Skeletal muscle satellite cell (primary cell): ENCODE measurements around the gene VLDLR.
A peak's percentile ranks its signal among the peaks of the same experiment; 100 is the strongest.

Experiments
- H3K27me3 ChIP-seq: 2 replicates; pipeline ENCODE4 v1.7.0; 2013; ENCODE audit warnings: low read length; ENCODE audit not compliant: control insufficient read depth, insufficient read depth
- H3K36me3 ChIP-seq: 2 replicates; pipeline ENCODE4 v1.7.0; 2013; ENCODE audit warnings: mild to moderate bottlenecking, control low read depth, low read length; ENCODE audit not compliant: insufficient read depth
- H3K4me1 ChIP-seq: 2 replicates; pipeline ENCODE4 v1.7.0; 2013; ENCODE audit warnings: low read length; ENCODE audit not compliant: control insufficient read depth, insufficient read depth
- H3K4me2 ChIP-seq: 2 replicates; pipeline ENCODE4 v1.7.0; 2013; ENCODE audit warnings: mild to moderate bottlenecking, low read length
- H3K4me3 ChIP-seq: 2 replicates; pipeline ENCODE4 v1.7.0; 2013; ENCODE audit warnings: low read length
- H3K9ac ChIP-seq: 2 replicates; pipeline ENCODE4 v1.7.0; 2013; ENCODE audit warnings: mild to moderate bottlenecking, low read depth, low read length, moderate library complexity
- H3K9me3 ChIP-seq: replicated peaks from 2 replicates; pipeline ENCODE4 v1.7.0; 2013; ENCODE audit warnings: mild to moderate bottlenecking, control low read depth, low read length

Gene VLDLR

GRCh38 chr9:2666569-2666968 lies 45.0 kb downstream of the VLDLR start:
- peaks cover 2% of the 10 kb centered on the region for H3K4me1 ChIP-seq

DNA sequence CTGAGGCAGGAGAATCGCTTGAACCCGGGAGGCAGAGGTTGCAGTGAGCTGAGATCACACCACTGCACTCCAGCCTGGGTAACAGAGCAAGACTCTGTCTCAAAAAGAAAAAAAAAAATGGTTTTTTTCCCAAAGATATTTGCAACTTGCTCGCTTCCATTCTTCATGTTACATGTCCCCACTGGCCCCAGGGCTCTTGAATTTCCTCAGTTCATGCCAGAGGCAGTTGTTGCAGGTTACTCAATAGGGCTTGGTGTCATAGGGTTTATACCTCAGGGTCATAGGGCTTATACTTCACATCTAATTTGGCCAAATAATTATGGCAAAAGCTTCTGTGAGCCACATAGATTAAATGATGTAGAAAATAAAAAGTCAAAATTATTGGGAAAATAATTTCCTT lies 51.6 kb downstream of the VLDLR start:
- Histone ChIP-seq H3K36me3 (no peaks in the 10 kb centered on the region), H3K4me2 (no peak overlapping the region), H3K9ac (no peak overlapping the region), H3K4me1 (peaks cover 1% of the 10 kb centered on the region), H3K9me3 (no peaks in the 10 kb centered on the region), H3K4me3 (no peak overlapping the region), H3K27me3 (no peaks in the 10 kb centered on the region)

More at GRCh38 chr9:2666569-2666968, 45.0 kb downstream of the VLDLR start:
- H3K9me3 ChIP-seq = no peaks in the 10 kb centered on the region
- no peak overlapping the region for H3K4me2 ChIP-seq
- no peak overlapping the region for H3K9ac ChIP-seq
- no peaks in the 10 kb centered on the region for H3K27me3 ChIP-seq
- H3K4me3 ChIP-seq = no peak overlapping the region
- H3K36me3 ChIP-seq = no peaks in the 10 kb centered on the region

DNA sequence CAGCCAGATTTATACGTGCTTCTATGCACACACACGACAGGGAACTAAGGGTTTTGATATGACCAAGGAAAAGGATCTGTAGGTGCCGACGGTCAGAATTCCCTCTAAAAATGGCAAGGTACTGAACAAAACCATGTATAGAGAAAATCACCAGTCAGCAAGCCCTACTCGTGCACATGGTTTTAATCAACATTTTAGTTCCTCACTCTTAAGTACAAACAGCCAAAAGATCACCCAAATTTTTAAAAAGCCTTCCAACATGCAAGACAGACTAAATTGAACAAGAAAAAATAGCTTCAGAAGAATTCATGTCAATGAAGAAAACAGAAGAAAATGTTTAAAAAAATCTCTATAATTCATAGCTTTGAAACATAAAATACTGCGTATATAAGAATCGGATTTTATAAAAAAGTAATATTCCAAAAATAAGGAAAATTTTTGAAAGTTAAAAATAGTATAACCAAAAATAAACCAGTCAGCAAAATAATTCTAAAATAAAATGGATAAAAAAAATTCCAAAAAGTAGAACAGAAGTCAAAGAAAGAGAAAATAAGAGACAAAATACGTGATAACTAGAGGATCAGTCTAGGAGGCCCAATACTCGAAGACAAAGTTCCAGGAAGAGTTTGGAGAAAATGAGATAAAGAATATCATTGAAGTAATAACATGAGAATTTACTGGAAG lies 52.7 kb downstream of the VLDLR start:
- H3K4me3 ChIP-seq = no peak overlapping the region
- no peak overlapping the region for H3K9ac ChIP-seq
- no peaks in the 10 kb centered on the region for H3K36me3 ChIP-seq
- no peaks in the 10 kb centered on the region for H3K27me3 ChIP-seq
- peaks cover 9% of the 10 kb centered on the region for H3K4me1 ChIP-seq
- H3K9me3 ChIP-seq = no peaks in the 10 kb centered on the region
- H3K4me2 ChIP-seq = no peak overlapping the region

DNA sequence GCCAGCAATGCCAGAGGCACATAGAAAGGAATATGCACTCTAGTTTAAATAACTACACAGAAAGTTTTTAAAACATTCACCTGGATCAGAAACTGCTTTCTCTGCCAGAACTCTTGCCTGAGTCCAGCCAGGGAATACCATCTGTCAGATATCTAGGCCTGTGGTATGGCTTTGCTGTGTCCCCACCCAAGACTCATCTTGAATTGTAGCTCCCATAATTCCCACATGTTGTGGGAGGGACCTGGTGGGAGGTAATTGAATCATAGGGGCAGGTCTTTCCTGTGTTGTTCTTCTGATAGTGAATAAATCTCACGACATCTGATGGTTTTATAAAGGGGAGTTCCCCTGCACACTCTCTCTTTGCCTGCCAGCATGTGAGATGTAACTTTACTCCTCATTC lies 54.2 kb downstream of the VLDLR start:
- Histone ChIP-seq H3K36me3 (no peaks in the 10 kb centered on the region), H3K9ac (no peak overlapping the region), H3K4me3 (no peak overlapping the region), H3K9me3 (no peaks in the 10 kb centered on the region), H3K4me2 (no peak overlapping the region), H3K4me1 (peaks cover 9% of the 10 kb centered on the region), H3K27me3 (no peaks in the 10 kb centered on the region)

DNA sequence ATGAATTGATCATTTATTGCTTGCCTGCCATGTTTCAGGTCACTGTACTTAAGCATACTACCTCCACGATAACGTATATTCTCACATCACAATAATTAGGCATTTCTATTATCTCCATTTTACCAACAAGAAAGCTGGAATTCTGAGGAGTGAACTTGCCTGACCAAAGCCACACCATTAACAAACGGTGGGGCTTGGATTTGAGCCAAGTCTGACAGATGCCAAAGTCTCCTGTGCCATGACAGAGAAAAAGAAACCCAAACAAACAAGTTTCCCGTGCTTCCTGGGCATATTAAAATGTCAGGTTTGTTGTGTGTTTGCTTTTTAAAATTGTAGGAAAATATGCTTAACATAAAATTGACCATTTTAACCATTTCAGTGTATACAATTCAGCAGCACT lies 54.9 kb downstream of the VLDLR start:
- no peaks in the 10 kb centered on the region for H3K27me3 ChIP-seq

GRCh38 chr9:2677915-2678889 lies 56.6 kb downstream of the VLDLR start:
- no peak overlapping the region for H3K4me3 ChIP-seq
- no peak overlapping the region for H3K9ac ChIP-seq
- no peaks in the 10 kb centered on the region for H3K9me3 ChIP-seq
- no peaks in the 10 kb centered on the region for H3K36me3 ChIP-seq
- peak overlapping the region; percentile 39 for H3K4me2 ChIP-seq
- H3K4me1 ChIP-seq = peaks cover 9% of the 10 kb centered on the region
- no peaks in the 10 kb centered on the region for H3K27me3 ChIP-seq

More for the DNA sequence above, 54.9 kb downstream of the VLDLR start:
- H3K4me2 ChIP-seq = no peak overlapping the region
- H3K4me1 ChIP-seq = peaks cover 9% of the 10 kb centered on the region
- no peak overlapping the region for H3K4me3 ChIP-seq
- H3K9me3 ChIP-seq = no peaks in the 10 kb centered on the region
- no peak overlapping the region for H3K9ac ChIP-seq
- H3K36me3 ChIP-seq = no peaks in the 10 kb centered on the region

- Histone ChIP-seq H3K4me1 (peaks cover 9% of the 10 kb centered on the region), H3K27me3 (no peaks in the 10 kb centered on the region), H3K9me3 (no peaks in the 10 kb centered on the region), H3K36me3 (no peaks in the 10 kb centered on the region), H3K4me3 (no peak overlapping the region), H3K9ac (no peak overlapping the region), H3K4me2 (no peak overlapping the region)
Observed at GRCh38 chr9:2679011-2679410, 57.4 kb downstream of the VLDLR start.

GRCh38 chr9:2681981-2682380 lies 60.4 kb downstream of the VLDLR start:
- no peaks in the 10 kb centered on the region for H3K9me3 ChIP-seq
- H3K36me3 ChIP-seq = no peaks in the 10 kb centered on the region
- no peak overlapping the region for H3K4me3 ChIP-seq
- no peak overlapping the region for H3K4me2 ChIP-seq
- H3K9ac ChIP-seq = no peak overlapping the region
- H3K27me3 ChIP-seq = no peaks in the 10 kb centered on the region
- peaks cover 9% of the 10 kb centered on the region for H3K4me1 ChIP-seq

GRCh38 chr9:2686911-2687310 lies 65.3 kb downstream of the VLDLR start:
- no peak overlapping the region for H3K9ac ChIP-seq
- H3K27me3 ChIP-seq = no peaks in the 10 kb centered on the region
- no peak overlapping the region for H3K4me3 ChIP-seq
- no peaks in the 10 kb centered on the region for H3K36me3 ChIP-seq
- H3K4me2 ChIP-seq = no peak overlapping the region
- no peaks in the 10 kb centered on the region for H3K9me3 ChIP-seq
- H3K4me1 ChIP-seq = peaks cover 5% of the 10 kb centered on the region

DNA sequence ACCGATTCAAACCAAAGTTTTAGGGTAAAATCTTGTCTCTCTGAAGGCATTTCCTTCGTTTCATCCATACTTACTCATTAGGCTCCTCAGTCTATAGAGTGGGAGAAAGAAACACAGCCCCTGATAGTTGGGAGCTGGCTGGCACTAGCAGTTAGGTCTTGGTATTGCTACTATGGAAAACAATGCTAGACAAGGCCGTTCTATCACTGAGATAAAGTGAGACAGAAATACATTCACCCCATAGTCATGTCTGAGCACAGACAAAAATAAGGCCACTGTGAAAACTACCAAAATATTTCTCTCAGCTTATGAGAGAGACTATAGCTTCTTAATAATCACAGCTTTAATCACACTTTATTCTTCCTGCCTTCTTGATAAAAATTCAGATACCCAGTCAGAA lies 67.0 kb downstream of the VLDLR start:
- Histone ChIP-seq H3K4me2 (no peak overlapping the region), H3K4me1 (peaks cover 6% of the 10 kb centered on the region), H3K27me3 (no peaks in the 10 kb centered on the region), H3K9me3 (no peaks in the 10 kb centered on the region), H3K36me3 (no peaks in the 10 kb centered on the region), H3K4me3 (no peak overlapping the region), H3K9ac (no peak overlapping the region)

DNA sequence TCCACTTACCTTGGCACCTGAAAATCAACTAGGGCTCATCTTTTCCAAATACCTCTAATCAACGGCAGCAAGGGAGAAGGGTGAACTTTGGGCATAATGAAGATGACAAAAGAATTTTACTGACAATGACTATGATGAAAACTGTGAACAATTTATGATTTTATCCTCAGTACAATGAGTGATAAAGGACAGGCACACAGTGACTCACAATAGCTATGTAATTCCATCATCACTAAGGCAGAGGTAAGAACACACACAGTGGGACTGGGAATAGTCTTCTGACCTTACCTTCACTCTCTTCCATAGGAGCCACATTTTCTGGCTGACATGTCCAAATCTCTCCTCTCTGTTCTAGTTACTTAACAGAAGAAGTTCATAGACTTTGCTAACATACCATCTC lies 69.6 kb downstream of the VLDLR start:
- H3K9ac ChIP-seq = no peak overlapping the region
- H3K9me3 ChIP-seq = no peaks in the 10 kb centered on the region
- H3K4me2 ChIP-seq = no peak overlapping the region

More for the DNA sequence above, 69.6 kb downstream of the VLDLR start:
- peaks cover 6% of the 10 kb centered on the region for H3K4me1 ChIP-seq
- H3K27me3 ChIP-seq = no peaks in the 10 kb centered on the region
- no peaks in the 10 kb centered on the region for H3K36me3 ChIP-seq
- H3K4me3 ChIP-seq = no peak overlapping the region
